H1 (cell line): ENCODE data around the gene YRDC.

Experiments used
- CTCF ChIP-seq, 3 experiments: IDR thresholded peaks; 1 replicate in 2 of 3; 2 replicates in 1 of 3; pipeline versions ENCODE4 v1.5.1 to v1.6.1; 2011; ENCODE audit warnings: low read length in 3 of 3, mild to moderate bottlenecking in 3 of 3, inconsistent platforms in 2 of 3, low read depth in 1 of 3, moderate library complexity in 1 of 3; ENCODE audit not compliant: insufficient read depth in 1 of 3; ENCODE audit errors: control extremely low read depth in 1 of 3
- EP300 ChIP-seq, 2 experiments: IDR thresholded peaks; 1 replicate in 1 of 2; 2 replicates in 1 of 2; pipeline ENCODE4 v1.6.1; 2011 to 2012; ENCODE audit warnings: low read depth in 2 of 2, low read length in 2 of 2, mild to moderate bottlenecking in 2 of 2, borderline replicate concordance in 1 of 2, inconsistent platforms in 1 of 2, moderate library complexity in 1 of 2
- EZH2 ChIP-seq: fragments of 200-600 bp; sonication (generic); IDR thresholded peaks from 2 replicates; pipeline ENCODE4 v1.7.1; 2012; ENCODE audit warnings: low read depth, mild to moderate bottlenecking, moderate library complexity, low read length, inconsistent platforms; ENCODE audit not compliant: severe bottlenecking
- GTF2F1 ChIP-seq: IDR thresholded peaks from 2 replicates; pipeline ENCODE4 v1.6.1; 2012; ENCODE audit warnings: low read depth, low read length, improper control_type of control experiment, borderline replicate concordance
- MAX ChIP-seq: IDR thresholded peaks from 2 replicates; pipeline ENCODE4 v1.6.1; 2012; ENCODE audit warnings: inconsistent platforms
- NRF1 ChIP-seq: IDR thresholded peaks from 2 replicates; pipeline ENCODE4 v1.6.1; 2011; ENCODE audit warnings: mild to moderate bottlenecking, low read depth, low read length, improper control_type of control experiment
- POLR2A ChIP-seq, 2 experiments: IDR thresholded peaks; 1 replicate in 1 of 2; 2 replicates in 1 of 2; pipeline ENCODE4 v1.6.1; 2011; ENCODE audit warnings: low read depth in 2 of 2, low read length in 2 of 2, mild to moderate bottlenecking in 2 of 2; ENCODE audit errors: control extremely low read depth in 1 of 2
- POLR2AphosphoS5 ChIP-seq: IDR thresholded peaks from 2 replicates; pipeline ENCODE4 v1.6.1; 2011; ENCODE audit warnings: low read depth, low read length
- SP1 ChIP-seq: IDR thresholded peaks from 2 replicates; pipeline ENCODE4 v1.6.1; 2011; ENCODE audit warnings: low read depth, low read length
- SUZ12 ChIP-seq: fragments of 200-600 bp; sonication (generic); IDR thresholded peaks from 2 replicates; pipeline ENCODE4 v1.6.1; 2012; ENCODE audit warnings: mild to moderate bottlenecking, inconsistent platforms, low read length, moderate library complexity, mixed read lengths
- TAF1 ChIP-seq: IDR thresholded peaks from 2 replicates; pipeline ENCODE4 v1.6.1; 2011; ENCODE audit warnings: mild to moderate bottlenecking, low read depth, low read length
- TBP ChIP-seq: IDR thresholded peaks from 2 replicates; pipeline ENCODE4 v1.6.1; 2011; ENCODE audit warnings: low read depth, low read length, improper control_type of control experiment
- USF2 ChIP-seq: IDR thresholded peaks from 2 replicates; pipeline ENCODE4 v1.6.1; 2011; ENCODE audit warnings: low read length, improper control_type of control experiment
- ZNF274 ChIP-seq: IDR thresholded peaks from 2 replicates; pipeline ENCODE4 v1.7.0; 2012; ENCODE audit warnings: low read length, borderline replicate concordance; ENCODE audit errors: extremely low read depth

GRCh38 chr1:37845049-37845646 lies 37.1 kb upstream of the YRDC start:
- TF ChIP-seq TAF1 (no peak), ZNF274 (no peak), EZH2 (no peak), POLR2A (IDR thresholded peaks at IDR 0.05; ENCODE audit: control extremely low read depth in 1 of 2, low read depth in 2 of 2, low read length in 2 of 2) (no peak), CTCF (IDR thresholded peaks at IDR 0.05; ENCODE audit: control extremely low read depth in 1 of 3, insufficient read depth in 1 of 3, low read depth in 1 of 3, low read length in 3 of 3) (no peak), SP1 (no peak), POLR2AphosphoS5 (no peak), NRF1 (no peak), SUZ12 (no peak), GTF2F1 (no peak), MAX (no peak), EP300 (IDR thresholded peaks at IDR 0.05; ENCODE audit: borderline replicate concordance in 1 of 2, low read depth in 2 of 2, low read length in 2 of 2) (no peak), TBP (no peak), USF2 (no peak)
